HepG2 (cell line): ENCODE results near the gene DNAJB11. TPM values are rescaled to one million over a fixed set of nuclear protein-coding genes. Genes with fewer than 3 reads are reported as not detected.
A peak's percentile ranks its signal among the peaks of the same experiment; 100 is the strongest.

Source experiments
- ATF7-NPFF ChIP-seq: sonication (generic); formaldehyde crosslinking; IDR thresholded peaks from 2 replicates; pipeline ENCODE4 v1.8.1; 2023; ENCODE audit warnings: mild to moderate bottlenecking, low read depth, missing genetic modification reagents, moderate library complexity
- FIP1L1 ChIP-seq: fragments of 200-400 bp; formaldehyde crosslinking; IDR thresholded peaks from 2 replicates; pipeline ENCODE4 v1.6.1; 2018; ENCODE audit warnings: low read depth, mild to moderate bottlenecking, low read length, moderate library complexity, borderline replicate concordance; ENCODE audit not compliant: insufficient read depth
- HOXA3 ChIP-seq: sonication (generic); formaldehyde crosslinking; IDR thresholded peaks from 2 replicates; pipeline ENCODE4 v1.5.0; 2020; ENCODE audit warnings: missing genetic modification reagents
- KAT2B ChIP-seq: fragments of 150-350 bp; IDR thresholded peaks from 2 replicates; pipeline ENCODE4 v1.6.1; 2014; ENCODE audit warnings: low read depth, low read length, borderline replicate concordance
- KMT2B ChIP-seq: IDR thresholded peaks from 2 replicates; pipeline ENCODE4 v1.6.1; 2016; ENCODE audit warnings: missing genetic modification reagents, missing compliant biosample characterization
- MBD4 ChIP-seq: IDR thresholded peaks from 2 replicates; pipeline ENCODE4 v1.6.1; 2012; ENCODE audit warnings: low read length, inconsistent platforms, borderline replicate concordance
- MIER3 ChIP-seq: IDR thresholded peaks from 2 replicates; pipeline ENCODE4 v1.6.1; 2016; ENCODE audit warnings: missing compliant biosample characterization, borderline replicate concordance
- PPARG ChIP-seq: conservative IDR thresholded peaks from 2 replicates; pipeline ENCODE4 v1.6.1; 2016; ENCODE audit warnings: missing biosample characterization, missing genetic modification reagents
- RFX3 ChIP-seq: IDR thresholded peaks from 2 replicates; pipeline ENCODE4 v1.6.1; 2016; ENCODE audit warnings: missing biosample characterization, missing genetic modification reagents
- TARDBP ChIP-seq: sonication (generic); formaldehyde crosslinking; IDR thresholded peaks from 2 replicates; pipeline ENCODE4 v1.8.0; 2022; ENCODE audit warnings: mild to moderate bottlenecking, missing genetic modification reagents
- TCF7L2 ChIP-seq: IDR thresholded peaks from 2 replicates; pipeline ENCODE4 v1.6.1; 2011; ENCODE audit warnings: mild to moderate bottlenecking, low read depth, low read length, moderate library complexity
- ZBTB38 ChIP-seq: sonication (generic); formaldehyde crosslinking; IDR thresholded peaks from 2 replicates; pipeline ENCODE4 v1.5.1; 2020; ENCODE audit warnings: mild to moderate bottlenecking, missing genetic modification reagents
- ZNF230 ChIP-seq: sonication (generic); formaldehyde crosslinking; IDR thresholded peaks from 2 replicates; pipeline ENCODE4 v1.4.0; 2020; ENCODE audit warnings: mild to moderate bottlenecking, missing genetic modification reagents
- ZNF512 ChIP-seq: sonication (generic); formaldehyde crosslinking; IDR thresholded peaks from 2 replicates; pipeline ENCODE4 v1.4.0; 2020; ENCODE audit warnings: mild to moderate bottlenecking, missing genetic modification reagents
- ZNF580 ChIP-seq: IDR thresholded peaks from 2 replicates; pipeline ENCODE4 v1.6.1; 2016; ENCODE audit warnings: low read depth, borderline replicate concordance
- ZNF703 ChIP-seq: sonication (generic); formaldehyde crosslinking; IDR thresholded peaks from 2 replicates; pipeline ENCODE4 v1.5.1; 2020; ENCODE audit warnings: missing genetic modification reagents, mild to moderate bottlenecking, moderate library complexity, borderline replicate concordance
- ZNF850 ChIP-seq: sonication (generic); formaldehyde crosslinking; conservative IDR thresholded peaks from 2 replicates; pipeline ENCODE4 v1.9.0; 2021; ENCODE audit warnings: mild to moderate bottlenecking, missing genetic modification reagents
- ZSCAN5A ChIP-seq: sonication (generic); formaldehyde crosslinking; IDR thresholded peaks from 2 replicates; pipeline ENCODE4 v1.8.0; 2022; ENCODE audit warnings: mild to moderate bottlenecking, missing genetic modification reagents, borderline replicate concordance
- polyA plus RNA-seq, 8 experiments: library from polyadenylated mRNA; depleted of rRNA in 3 of 8; stranded (reverse) in 7 of 8; unstranded in 1 of 8; fragments of >200 nt; fragmentation: Illumina TruSeq in 4 of 8; extraction: Trizol in 4 of 8; gene quantifications; 2 replicates each; pipeline versions ENCODE4 v1.2.1 to v1.2.3, GENCODE V29; 2011 to 2016; ENCODE audit warnings: low read depth in 4 of 8, missing spikeins in 1 of 8, mixed read lengths in 1 of 8; ENCODE audit not compliant: insufficient read depth in 1 of 8
- total RNA-seq, 5 experiments: library from RNA; depleted of rRNA; stranded (reverse); fragments of >200 nt; fragmentation: Illumina TruSeq; extraction: Trizol; gene quantifications; 2 replicates each; pipeline ENCODE4 v1.2.3, GENCODE V29; 2016; ENCODE audit warnings: low read depth in 1 of 5
- TF ChIP-seq, protein P1 (sequence below): sonication (generic); formaldehyde crosslinking; IDR thresholded peaks from 2 replicates; pipeline ENCODE4 v1.5.0; 2020; ENCODE audit warnings: mild to moderate bottlenecking, missing genetic modification reagents

Gene DNAJB11
- total and polyA plus RNA-seq, 2 of the 13 experiments (the other 11 are each of a cell fraction or from before 2014, with no cell fraction given), result 41.0 to 132 TPM

DNA sequence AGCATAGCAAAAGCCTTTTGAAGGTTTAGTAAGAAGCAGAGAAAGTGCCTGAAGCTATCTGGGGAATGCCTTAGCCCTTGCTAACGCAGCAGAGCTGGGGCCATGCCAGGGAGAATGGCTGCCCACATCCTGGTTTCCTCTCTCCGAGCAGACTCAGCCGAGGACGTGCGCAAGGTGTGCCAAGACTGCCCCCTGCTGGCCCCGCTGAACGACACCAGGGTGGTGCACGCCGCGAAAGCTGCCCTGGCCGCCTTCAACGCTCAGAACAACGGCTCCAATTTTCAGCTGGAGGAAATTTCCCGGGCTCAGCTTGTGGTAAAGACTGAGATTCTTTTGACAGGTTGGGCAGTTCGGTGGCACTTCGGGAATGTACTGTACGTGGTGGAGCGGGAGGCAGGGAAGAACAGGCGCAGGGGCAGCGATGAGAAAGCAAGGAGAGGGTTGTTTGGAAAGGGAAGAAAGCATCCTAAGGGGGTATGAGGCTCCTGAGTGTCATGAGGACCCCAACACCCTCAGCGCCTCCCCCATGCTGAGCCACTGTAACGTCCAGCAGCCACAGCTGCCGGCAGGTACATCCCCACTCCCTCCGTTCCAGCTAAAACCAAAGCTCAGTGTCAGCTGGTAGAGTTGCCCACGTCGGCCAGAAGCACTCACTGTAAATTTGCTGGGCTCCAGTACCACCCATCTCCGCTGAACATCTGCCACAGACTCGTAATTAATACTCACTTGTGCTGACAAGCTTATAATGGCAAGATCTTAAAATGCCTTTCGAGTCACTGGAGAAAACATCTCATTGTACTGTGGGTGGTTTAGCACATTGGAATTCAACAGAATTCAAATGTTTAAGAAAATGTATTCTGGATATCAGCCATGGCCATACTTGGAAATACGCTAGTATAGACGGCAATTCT, 46.8 kb downstream of the DNAJB11 start (continued):
- TF ChIP-seq, protein P1, sequence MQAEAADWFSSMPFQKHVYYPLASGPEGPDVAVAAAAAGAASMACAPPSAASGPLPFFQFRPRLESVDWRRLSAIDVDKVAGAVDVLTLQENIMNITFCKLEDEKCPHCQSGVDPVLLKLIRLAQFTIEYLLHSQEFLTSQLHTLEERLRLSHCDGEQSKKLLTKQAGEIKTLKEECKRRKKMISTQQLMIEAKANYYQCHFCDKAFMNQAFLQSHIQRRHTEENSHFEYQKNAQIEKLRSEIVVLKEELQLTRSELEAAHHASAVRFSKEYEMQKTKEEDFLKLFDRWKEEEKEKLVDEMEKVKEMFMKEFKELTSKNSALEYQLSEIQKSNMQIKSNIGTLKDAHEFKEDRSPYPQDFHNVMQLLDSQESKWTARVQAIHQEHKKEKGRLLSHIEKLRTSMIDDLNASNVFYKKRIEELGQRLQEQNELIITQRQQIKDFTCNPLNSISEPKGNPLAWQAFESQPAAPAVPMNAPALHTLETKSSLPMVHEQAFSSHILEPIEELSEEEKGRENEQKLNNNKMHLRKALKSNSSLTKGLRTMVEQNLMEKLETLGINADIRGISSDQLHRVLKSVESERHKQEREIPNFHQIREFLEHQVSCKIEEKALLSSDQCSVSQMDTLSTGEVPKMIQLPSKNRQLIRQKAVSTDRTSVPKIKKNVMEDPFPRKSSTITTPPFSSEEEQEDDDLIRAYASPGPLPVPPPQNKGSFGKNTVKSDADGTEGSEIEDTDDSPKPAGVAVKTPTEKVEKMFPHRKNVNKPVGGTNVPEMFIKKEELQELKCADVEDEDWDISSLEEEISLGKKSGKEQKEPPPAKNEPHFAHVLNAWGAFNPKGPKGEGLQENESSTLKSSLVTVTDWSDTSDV (CRISPR knock-in tag), result 0 out of 2 replicates have a peak, but pooled peaks have one; percentile 19
- TF ChIP-seq MIER3, result no peak
- 0 out of 2 replicates have a peak, but pooled peaks have one; percentile 17 for TF ChIP-seq TARDBP (CRISPR knock-in tag)
- peak; percentile 98 for TF ChIP-seq ZBTB38 (CRISPR knock-in tag)
- no peak for TF ChIP-seq TCF7L2
- TF ChIP-seq ZNF512 (CRISPR knock-in tag), result no peak
- peak; percentile 66; the same call in 1 of the 2 replicates for TF ChIP-seq ZNF580 (CRISPR knock-in tag)
- no peak for TF ChIP-seq MBD4
- TF ChIP-seq RFX3 (CRISPR knock-in tag), result no peak
- TF ChIP-seq PPARG (CRISPR knock-in tag), result no peak
- TF ChIP-seq ZNF703, result 0 out of 2 replicates have a peak, but pooled peaks have one; percentile 55
- TF ChIP-seq FIP1L1, result no peak
- no peak; the same call in 1 of the 2 replicates for TF ChIP-seq KMT2B (CRISPR knock-in tag)
- no peak for TF ChIP-seq ZNF850 (CRISPR knock-in tag)
- no peak for TF ChIP-seq ZNF230
- TF ChIP-seq ZSCAN5A, result 0 out of 2 replicates have a peak, but pooled peaks have one; percentile 24
- peak; percentile 1; the same call in 1 of the 2 replicates for TF ChIP-seq ATF7-NPFF
- no peak for TF ChIP-seq KAT2B
- TF ChIP-seq HOXA3 (CRISPR knock-in tag), result peak; percentile 41; the same call in 1 of the 2 replicates
